IMR-90 (cell line): ENCODE measurements around the gene PRKRIP1. TPM values are rescaled to one million over a fixed set of nuclear protein-coding genes. Genes with fewer than 3 reads are reported as not detected.

Experiments used
- ATAC-seq: fragments of 200-7000 bp; cut with Tn5 transposase; 2 replicates; pipeline ENCODE4 v1.9.1; 2020; ENCODE audit warnings: low read depth, mild to moderate bottlenecking, moderate library complexity
- BruUV-seq: library from RNA; stranded (reverse); fragments of 400-500 nt; replicated peaks from 2 replicates; lab custom pipeline; 2021; lab: Mats Ljungman, UMichigan
- CTCF ChIA-PET: fragments of 300-600 bp; formaldehyde crosslinking; extraction: SDS; loops from one replicate; lab custom pipeline; 2021; ENCODE audit warnings: antibody characterized with exemption; lab: Yijun Ruan, JAX
- POLR2A ChIA-PET: fragments of 300-600 bp; sonication (Branson Sonifier 250); formaldehyde crosslinking; loops from one replicate; lab custom pipeline; 2022; ENCODE audit warnings: antibody characterized with exemption; ENCODE audit not compliant: unreplicated experiment; lab: Charles Lee
- DNase-seq: peaks from one replicate; pipeline ENCODE4 v3.0.0; 2013
- H2AFZ ChIP-seq: replicated peaks from 2 replicates; pipeline ENCODE3; 2013; ENCODE audit warnings: low read length, mild to moderate bottlenecking; ENCODE audit not compliant: poor library complexity
- H2AK5ac ChIP-seq: 2 replicates; pipeline ENCODE4 v1.6.1; 2013; ENCODE audit warnings: low read depth, low read length, inconsistent platforms
- H2AK9ac ChIP-seq: replicated peaks from 2 replicates; pipeline ENCODE3; 2013; ENCODE audit warnings: mild to moderate bottlenecking, low read depth, low read length, moderate library complexity; ENCODE audit not compliant: poor library complexity
- H2BK120ac ChIP-seq: 2 replicates; pipeline ENCODE4 v1.6.1; 2013; ENCODE audit warnings: low read depth, low read length, inconsistent platforms
- H2BK15ac ChIP-seq: 3 replicates; pipeline ENCODE4 v1.6.1; 2013; ENCODE audit warnings: low read depth, low read length, inconsistent platforms
- H2BK20ac ChIP-seq: 2 replicates; pipeline ENCODE4 v1.6.1; 2013; ENCODE audit warnings: low read depth, mild to moderate bottlenecking, inconsistent platforms, low read length, moderate library complexity
- H2BK5ac ChIP-seq: 2 replicates; pipeline ENCODE4 v1.6.1; 2013; ENCODE audit warnings: mild to moderate bottlenecking, low read depth, low read length, inconsistent platforms; ENCODE audit not compliant: poor library complexity, severe bottlenecking
- H3K14ac ChIP-seq: replicated peaks from 2 replicates; pipeline ENCODE4 v1.6.1; 2013; ENCODE audit warnings: low read depth, low read length, inconsistent platforms
- H3K18ac ChIP-seq: 2 replicates; pipeline ENCODE4 v1.6.1; 2013; ENCODE audit warnings: low read depth, low read length, control low read depth
- H3K23ac ChIP-seq: 2 replicates; pipeline ENCODE4 v1.6.1; 2013; ENCODE audit warnings: low read depth, low read length, inconsistent platforms
- H3K27ac ChIP-seq: 2 replicates; pipeline ENCODE4 v1.5.1; 2013; ENCODE audit warnings: mild to moderate bottlenecking, control low read depth, low read length; ENCODE audit not compliant: insufficient read depth
- H3K27me3 ChIP-seq: 2 replicates; pipeline ENCODE4 v1.6.1; 2013; ENCODE audit warnings: low read length; ENCODE audit not compliant: control insufficient read depth, insufficient read depth
- H3K36me3 ChIP-seq: 2 replicates; pipeline ENCODE4 v1.6.1; 2013; ENCODE audit warnings: low read length, mixed read lengths; ENCODE audit not compliant: control insufficient read depth, insufficient read depth
- H3K4ac ChIP-seq: 2 replicates; pipeline ENCODE4 v1.6.1; 2013; ENCODE audit warnings: low read depth, low read length, inconsistent platforms
- H3K4me1 ChIP-seq: 2 replicates; pipeline ENCODE4 v1.6.1; 2013; ENCODE audit warnings: low read length, mixed read lengths; ENCODE audit not compliant: control insufficient read depth, insufficient read depth
- H3K4me2 ChIP-seq: 2 replicates; pipeline ENCODE4 v1.6.1; 2013; ENCODE audit warnings: low read depth, mild to moderate bottlenecking, control low read depth, low read length, moderate library complexity
- H3K4me3 ChIP-seq: 2 replicates; pipeline ENCODE4 v1.5.1; 2013; ENCODE audit warnings: low read depth, mild to moderate bottlenecking, control low read depth, low read length, moderate library complexity; ENCODE audit not compliant: insufficient read depth
- H3K56ac ChIP-seq: 2 replicates; pipeline ENCODE4 v1.6.1; 2013; ENCODE audit warnings: low read length, inconsistent platforms; ENCODE audit not compliant: insufficient read depth; ENCODE audit errors: extremely low read depth
- H3K79me1 ChIP-seq, 2 experiments: 2 replicates each; pipeline ENCODE4 v1.6.1; 2013; ENCODE audit warnings: low read length in 2 of 2, inconsistent platforms in 1 of 2, low read depth in 1 of 2
- H3K9ac ChIP-seq: 2 replicates; pipeline ENCODE4 v1.6.1; 2013; ENCODE audit warnings: low read depth, low read length, control low read depth
- H3K9me1 ChIP-seq: 2 replicates; pipeline ENCODE4 v1.6.1; 2013; ENCODE audit warnings: low read length, inconsistent platforms; ENCODE audit not compliant: insufficient read depth
- H3K9me3 ChIP-seq: 2 replicates; pipeline ENCODE4 v1.6.1; 2013; ENCODE audit warnings: low read length; ENCODE audit not compliant: control insufficient read depth, insufficient read depth
- H4K20me1 ChIP-seq: 2 replicates; pipeline ENCODE4 v1.6.1; 2013; ENCODE audit warnings: low read length, inconsistent platforms; ENCODE audit not compliant: insufficient read depth
- H4K5ac ChIP-seq: 2 replicates; pipeline ENCODE4 v1.6.1; 2013; ENCODE audit warnings: mild to moderate bottlenecking, low read depth, low read length, control low read depth
- H4K8ac ChIP-seq, 2 experiments: 2 replicates each; pipeline ENCODE4 v1.6.1; 2013; ENCODE audit warnings: low read depth in 2 of 2, low read length in 2 of 2, control low read depth in 1 of 2, inconsistent platforms in 1 of 2
- H4K91ac ChIP-seq: 2 replicates; pipeline ENCODE4 v1.6.1; 2013; ENCODE audit warnings: low read depth, low read length, inconsistent platforms; ENCODE audit not compliant: insufficient read depth
- BHLHE40 ChIP-seq: fragments of 150-350 bp; IDR thresholded peaks from 2 replicates; pipeline ENCODE4 v1.6.1; 2016; ENCODE audit warnings: mild to moderate bottlenecking, low read depth, low read length
- CEBPB ChIP-seq: IDR thresholded peaks from 2 replicates; pipeline ENCODE4 v1.6.1; 2012; ENCODE audit warnings: low read depth, low read length, improper control_type of control experiment
- CTCF ChIP-seq: conservative IDR thresholded peaks from 2 replicates; pipeline ENCODE4 v1.5.1; 2012; ENCODE audit warnings: mild to moderate bottlenecking, low read depth, low read length, improper control_type of control experiment
- ELK1 ChIP-seq: fragments of 150-350 bp; IDR thresholded peaks from 2 replicates; pipeline ENCODE4 v1.6.1; 2016; ENCODE audit warnings: low read depth, mild to moderate bottlenecking, low read length, moderate library complexity, borderline replicate concordance
- FOS ChIP-seq: fragments of 150-350 bp; IDR thresholded peaks from 2 replicates; pipeline ENCODE4 v1.6.1; 2016; ENCODE audit warnings: low read depth, low read length
- MAFK ChIP-seq: IDR thresholded peaks from 2 replicates; pipeline ENCODE4 v1.6.1; 2012; ENCODE audit warnings: low read depth, low read length, improper control_type of control experiment
- MAZ ChIP-seq: IDR thresholded peaks from 2 replicates; pipeline ENCODE4 v1.6.1; 2012; ENCODE audit warnings: low read depth, mild to moderate bottlenecking, low read length, improper control_type of control experiment, moderate library complexity, borderline replicate concordance
- MXI1 ChIP-seq: IDR thresholded peaks from 2 replicates; pipeline ENCODE4 v1.6.1; 2012; ENCODE audit warnings: low read depth, mild to moderate bottlenecking, low read length, moderate library complexity, borderline replicate concordance
- NFE2L2 ChIP-seq: fragments of 150-350 bp; IDR thresholded peaks from 2 replicates; pipeline ENCODE4 v1.6.1; 2016; ENCODE audit warnings: low read depth, mild to moderate bottlenecking, low read length
- POLR2A ChIP-seq: IDR thresholded peaks from 2 replicates; pipeline ENCODE4 v1.6.1; 2012; ENCODE audit warnings: mild to moderate bottlenecking, low read depth, low read length
- RAD21 ChIP-seq: IDR thresholded peaks from 2 replicates; pipeline ENCODE4 v1.6.1; 2012; ENCODE audit warnings: low read length, improper control_type of control experiment
- RCOR1 ChIP-seq: IDR thresholded peaks from 2 replicates; pipeline ENCODE4 v1.6.1; 2012; ENCODE audit warnings: mild to moderate bottlenecking, low read length, improper control_type of control experiment; ENCODE audit not compliant: insufficient replicate concordance
- RFX5 ChIP-seq: IDR thresholded peaks from 2 replicates; pipeline ENCODE4 v1.8.0; 2012; ENCODE audit warnings: low read depth, mild to moderate bottlenecking, low read length, moderate library complexity
- SMC3 ChIP-seq: fragments of 150-350 bp; IDR thresholded peaks from 2 replicates; pipeline ENCODE4 v1.6.1; 2016; ENCODE audit warnings: low read depth, mild to moderate bottlenecking, antibody characterized with exemption, low read length, moderate library complexity
- USF2 ChIP-seq: fragments of 150-350 bp; IDR thresholded peaks from 2 replicates; pipeline ENCODE4 v1.6.1; 2017; ENCODE audit warnings: mild to moderate bottlenecking, antibody characterized with exemption, low read length, low read depth
- WGBS, 2 experiments: methylation state at CpG; one replicate each; pipeline versions ENCODE4 v1.1.5 to v1.1.7; 2013; ENCODE audit warnings: missing lambda C conversion rate in 2 of 2; ENCODE audit not compliant: insufficient read length in 1 of 2; ENCODE audit errors: extremely low coverage in 2 of 2; 5-methylcytosine and 5-hydroxymethylcytosine counted together
- dilution Hi-C: fragments of 300-500 bp; cut with HindIII; formaldehyde crosslinking; loops from one replicate; pipeline ENCODE4 v1.14.3; 2018; ENCODE audit warnings: low sequenced_read_pairs; ENCODE audit not compliant: unreplicated experiment
- in situ Hi-C: fragments of 300-500 bp; cut with MboI; formaldehyde crosslinking; loops from 3 replicates; pipeline ENCODE4 v1.14.3; 2019; ENCODE audit warnings: low sequenced_read_pairs, inconsistent platforms, mixed read lengths
- intact Hi-C: fragments of 100-400 bp; cut with micrococcal nuclease; formaldehyde crosslinking; loops from 2 replicates; pipeline ENCODE4 v1.10.0; 2022
- polyA plus RNA-seq, 3 experiments: library from polyadenylated mRNA; depleted of rRNA; stranded (reverse); fragments of >200 nt; gene quantifications; 2 replicates each; pipeline ENCODE4 v1.2.3, GENCODE V29; 2012; ENCODE audit warnings: low replicate concordance in 1 of 3
- total RNA-seq: library from RNA; depleted of rRNA; stranded (reverse); fragments of >200 nt; gene quantifications from 2 replicates; pipeline ENCODE4 v1.2.3, GENCODE V29; 2012

PRKRIP1 gene
- total and polyA plus RNA-seq, 2 of the 4 experiments (the other 2 are of a cell fraction): 6.5 to 21.6 TPM

- peaks cover 12% of the 10 kb centered on the region; the same call in 1 of the 2 replicates for H4K20me1 ChIP-seq
- no peak overlapping the region for H3K56ac ChIP-seq
- H2AK5ac ChIP-seq: no peak overlapping the region
- H3K79me1 ChIP-seq: peaks cover 0 to 20% of the 10 kb centered on the region in 2 experiments; a peak in 1 of 4 replicates
- ATAC-seq (peak; percentile 35; the same call in 1 of the 2 replicates), DNase-seq (no peak)
- no peak overlapping the region for H3K4ac ChIP-seq
- intact Hi-C loops: no loop called here
- H3K18ac ChIP-seq: no peak overlapping the region
- H3K36me3 ChIP-seq: peaks cover 18% of the 10 kb centered on the region
- no peak overlapping the region for H3K4me2 ChIP-seq
- ChIA-PET POLR2A (no interaction called here), CTCF (interaction anchor here (0.7 kb wide), 1 partner anchor 16 kb away, joined by 7 read pairs; no protein-coding TSS in a partner anchor)
- H3K4me1 ChIP-seq: peaks cover 5% of the 10 kb centered on the region
- H2BK15ac ChIP-seq: no peak overlapping the region
- peak overlapping the region; percentile 51 for H2AFZ ChIP-seq
- no peaks in the 10 kb centered on the region; the same call in 1 of the 2 replicates for H3K9me1 ChIP-seq
- no peak overlapping the region for H3K4me3 ChIP-seq
- in situ Hi-C loops: no loop called here
- no TSS peak for BruUV-seq
- peak overlapping the region in 1 of 2 experiments; percentile 25; a peak in 1 of 4 replicates for H4K8ac ChIP-seq
- no peak overlapping the region for H3K27ac ChIP-seq
- H4K5ac ChIP-seq: no peak overlapping the region
- H3K9ac ChIP-seq: no peak overlapping the region
- H3K14ac ChIP-seq: no peak overlapping the region
- H2BK20ac ChIP-seq: no peak overlapping the region
- H3K23ac ChIP-seq: no peak overlapping the region
- H3K27me3 ChIP-seq: no peaks in the 10 kb centered on the region
- H4K91ac ChIP-seq: no peak overlapping the region
- H3K9me3 ChIP-seq: no peaks in the 10 kb centered on the region
- dilution Hi-C loops: no loop called here
- WGBS, 2 experiments: 62% methylated on average over 15 of the region's 23 CpGs; no CpG with 5 or more reads in 1 of the 2 experiments
- peak overlapping the region; percentile 18 for H2BK5ac ChIP-seq
- H2BK120ac ChIP-seq: no peak overlapping the region
- peak overlapping the region; percentile 50 for H2AK9ac ChIP-seq
- TF ChIP-seq RFX5 (no peak), NFE2L2 (no peak), POLR2A (no peak), USF2 (no peak), RAD21 (no peak), ELK1 (no peak), RCOR1 (no peak), MXI1 (no peak), BHLHE40 (no peak), FOS (no peak), MAFK (no peak), SMC3 (no peak), MAZ (no peak), CEBPB (no peak), CTCF (no peak)
Observed at GRCh38 chr7:102451371-102452054, 55.4 kb downstream of the PRKRIP1 start.
